ELR (cell line): ENCODE results near the gene CILP2.

ENCODE experiments used
- DNase-seq: peaks from one replicate; pipeline ENCODE4 v3.0.0-alpha.2; 2015; ENCODE audit warnings: low read depth

Gene CILP2

DNA sequence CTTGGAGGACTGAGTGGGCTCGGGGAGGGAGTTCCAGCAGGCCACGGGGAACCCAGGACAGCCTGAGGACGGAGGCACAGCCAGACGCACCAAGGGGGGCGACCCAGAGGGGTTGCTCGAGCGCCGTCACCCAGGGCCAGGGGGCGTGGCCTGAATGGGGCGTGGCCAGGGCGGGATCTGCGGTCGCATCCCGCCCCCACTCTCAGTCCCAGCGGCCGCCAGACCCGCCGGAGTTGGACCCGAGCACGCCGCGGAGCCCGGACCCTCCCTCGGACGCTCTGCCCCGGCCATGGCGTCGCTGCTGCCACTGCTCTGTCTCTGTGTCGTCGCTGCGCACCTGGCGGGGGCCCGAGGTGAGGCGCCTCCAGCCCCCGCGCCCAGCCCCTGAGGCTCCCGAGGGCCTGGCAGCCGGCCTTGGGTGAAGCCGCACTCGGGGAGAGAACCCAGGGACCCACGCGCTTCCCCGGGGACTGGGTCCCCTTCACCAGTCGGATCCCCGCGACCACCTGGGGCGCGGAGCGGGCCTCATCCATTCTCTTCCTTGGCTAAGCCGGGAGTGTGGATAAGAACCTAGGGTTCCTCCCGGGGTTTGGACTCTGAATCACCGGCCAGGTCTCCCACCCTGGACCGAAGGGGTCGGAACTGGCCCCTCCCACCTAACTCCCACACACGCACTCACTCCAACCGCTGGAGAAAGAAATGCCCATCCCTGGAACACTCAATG, at the start of gene CILP2:
Gene CILP2 (plus strand): TSS at position 205 of the 724 bp plus-strand sequence. CDS start 85 bp downstream, at position 290.
- peak; percentile 42 for DNase-seq

GRCh38 chr19:19488875-19489690, 49.0 kb upstream of the CILP2 start:
- peak; percentile 99 for DNase-seq

GRCh38 chr19:19489804-19490204, 48.3 kb upstream of the CILP2 start:
- no peak for DNase-seq

DNA sequence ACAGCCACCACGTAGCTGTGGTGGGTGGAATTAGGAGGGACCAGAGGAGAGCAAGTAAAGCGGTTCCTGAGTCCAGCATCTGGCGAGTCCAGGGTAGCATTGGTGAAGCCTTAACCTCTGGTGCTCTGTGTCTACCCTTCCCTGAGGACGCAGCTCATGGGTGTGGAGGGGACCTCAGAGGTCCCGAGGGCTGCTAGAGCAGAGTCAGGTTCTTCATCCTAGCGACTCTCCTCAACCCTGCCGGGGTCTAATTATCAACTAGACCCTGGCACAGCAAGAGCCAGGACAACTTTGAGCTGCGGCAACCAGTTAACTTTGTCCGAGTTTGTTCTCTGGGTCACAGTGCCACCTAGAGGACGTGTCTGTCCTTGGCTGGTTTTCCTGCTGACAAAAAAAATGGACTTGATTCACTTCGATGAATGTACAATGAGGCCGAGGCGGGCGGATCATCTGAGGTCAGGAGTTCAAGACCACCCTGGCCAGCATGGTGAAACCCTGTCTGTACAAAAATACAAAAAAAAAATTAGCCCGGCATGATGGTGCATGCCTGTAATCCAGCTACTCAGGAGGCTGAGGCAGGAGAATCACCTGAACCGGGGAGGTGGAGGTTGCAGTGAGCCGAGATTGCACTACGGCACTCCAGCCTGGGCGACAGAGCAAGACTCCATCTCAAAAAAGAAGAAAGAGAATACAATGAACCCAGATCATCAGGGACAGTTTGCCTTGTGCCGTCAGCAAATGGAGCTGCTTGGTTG, 47.7 kb upstream of the CILP2 start:
- DNase-seq, result peak; percentile 87

- no peak for DNase-seq
Measured at GRCh38 chr19:19491321-19492025, 46.6 kb upstream of the CILP2 start.

- DNase-seq, result no peak
Measured at GRCh38 chr19:19492026-19492610, 45.9 kb upstream of the CILP2 start.

- DNase-seq, result no peak
Measured at GRCh38 chr19:19493841-19494546, 44.1 kb upstream of the CILP2 start.

DNA sequence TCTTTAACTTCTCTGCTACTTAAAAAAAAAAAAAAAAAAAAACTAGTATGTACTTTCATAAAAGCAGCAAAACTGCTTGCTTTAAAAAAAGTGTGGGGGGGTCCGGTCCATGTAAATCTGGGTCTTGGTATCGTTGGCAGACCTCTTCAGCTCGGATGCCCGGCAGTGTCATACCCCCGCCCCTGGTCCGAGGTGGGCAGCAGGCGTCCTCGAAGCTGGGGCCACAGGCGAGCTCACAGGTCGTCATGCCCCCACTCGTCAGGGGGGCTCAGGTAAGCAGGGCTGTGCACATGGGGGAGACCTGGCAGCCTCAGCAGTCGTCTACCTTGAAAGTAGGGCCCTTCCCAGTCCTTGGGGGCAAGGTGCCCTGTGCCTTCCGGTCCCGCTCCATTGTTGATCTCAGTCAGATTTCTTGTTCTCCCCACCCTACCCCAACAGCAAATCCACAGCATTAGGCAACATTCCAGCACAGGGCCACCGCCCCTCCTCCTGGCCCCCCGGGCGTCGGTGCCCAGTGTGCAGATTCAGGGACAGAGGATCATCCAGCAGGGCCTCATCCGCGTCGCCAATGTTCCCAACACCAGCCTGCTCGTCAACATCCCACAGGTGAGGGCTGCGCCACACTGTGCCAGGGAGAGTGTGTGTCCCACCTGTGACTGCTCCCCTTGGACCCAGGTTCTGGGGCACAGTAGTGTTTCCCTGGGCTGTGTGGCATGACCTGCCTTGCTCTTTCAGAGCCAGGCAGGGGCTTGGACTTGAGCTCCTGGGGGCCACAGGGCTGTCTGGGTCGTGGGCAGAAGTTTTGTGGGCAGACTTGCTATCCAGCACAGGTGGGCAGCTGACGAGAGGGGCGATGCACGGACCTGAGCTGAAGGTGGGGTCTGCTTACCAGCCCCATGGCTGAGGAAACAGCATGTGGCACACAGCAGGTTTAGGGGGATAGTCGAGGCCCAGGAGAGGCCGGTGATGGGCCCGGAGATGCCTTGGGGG, 42.2 kb upstream of the CILP2 start:
- DNase-seq, result no peak

DNA sequence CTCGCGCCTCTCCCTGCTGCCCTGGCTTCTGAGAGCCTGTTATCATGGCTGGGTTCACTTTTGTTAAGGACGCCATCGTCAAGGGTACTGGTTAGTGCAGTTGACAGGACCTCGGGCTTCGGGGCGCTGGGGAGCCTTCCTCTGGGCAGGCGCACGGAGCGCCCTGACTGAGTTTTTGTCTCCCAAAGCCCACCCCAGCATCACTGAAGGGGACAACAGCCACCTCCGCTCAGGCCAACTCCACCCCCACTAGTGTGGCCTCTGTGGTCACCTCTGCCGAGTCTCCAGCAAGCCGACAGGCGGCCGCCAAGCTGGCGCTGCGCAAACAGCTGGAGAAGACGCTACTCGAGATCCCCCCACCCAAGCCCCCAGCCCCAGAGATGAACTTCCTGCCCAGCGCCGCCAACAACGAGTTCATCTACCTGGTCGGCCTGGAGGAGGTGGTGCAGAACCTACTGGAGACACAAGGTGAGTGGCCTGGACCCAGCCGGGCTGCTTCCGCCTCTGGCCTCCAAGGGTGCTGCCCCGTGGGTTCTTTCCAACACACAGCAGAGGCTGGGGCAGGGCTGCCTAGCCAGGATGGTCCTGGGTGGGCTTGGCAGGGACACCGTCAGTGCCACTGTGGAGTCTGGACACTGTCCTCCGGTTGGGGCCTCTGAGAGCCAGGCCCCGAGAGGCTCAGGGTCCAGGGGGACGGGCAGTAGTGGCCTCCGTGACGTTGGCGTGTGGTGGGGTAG, 39.6 kb upstream of the CILP2 start:
- DNase-seq, result no peak

GRCh38 chr19:19499272-19499995, 38.6 kb upstream of the CILP2 start:
- no peak for DNase-seq

GRCh38 chr19:19500975-19501644, 37.0 kb upstream of the CILP2 start:
- DNase-seq, result no peak

DNA sequence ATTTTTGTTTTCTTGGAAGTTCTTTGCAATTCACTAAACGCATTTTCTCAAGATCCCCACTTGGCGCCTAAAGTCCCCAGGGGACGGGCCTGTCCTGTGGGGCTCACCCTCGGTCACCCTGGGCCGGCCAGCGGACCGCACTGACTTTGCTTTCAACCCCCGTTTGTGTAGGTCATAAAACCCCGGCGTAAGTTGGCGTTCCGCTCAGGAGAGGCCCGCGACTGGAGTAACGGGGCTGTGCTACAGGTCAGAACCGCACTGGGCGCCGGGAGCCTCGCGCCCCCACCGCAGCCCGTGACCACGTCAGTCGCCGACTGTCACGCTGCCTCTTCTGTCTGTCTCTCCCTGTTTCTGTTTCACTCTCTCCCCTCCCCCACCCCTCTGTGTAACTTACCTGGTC, 36.3 kb upstream of the CILP2 start:
- no peak for DNase-seq

DNA sequence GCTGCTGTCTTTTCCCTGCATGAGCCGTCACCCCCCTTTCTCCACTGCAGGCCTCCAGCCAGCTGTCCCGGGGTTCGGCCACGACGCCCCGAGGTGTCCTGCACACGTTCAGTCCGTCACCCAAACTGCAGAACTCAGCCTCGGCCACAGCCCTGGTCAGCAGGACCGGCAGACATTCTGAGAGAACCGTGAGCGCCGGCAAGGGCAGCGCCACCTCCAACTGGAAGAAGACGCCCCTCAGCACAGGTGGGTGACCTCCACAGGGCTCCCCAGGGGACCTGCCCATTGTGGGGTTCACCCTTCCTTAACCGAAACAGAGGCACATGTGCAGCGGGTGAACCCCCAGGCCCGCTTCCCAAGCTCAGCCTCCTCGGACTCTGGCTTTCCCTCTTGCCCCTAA, 35.8 kb upstream of the CILP2 start:
- no peak for DNase-seq

- DNase-seq, result no peak
Measured at GRCh38 chr19:19502808-19503602, 35.1 kb upstream of the CILP2 start.

GRCh38 chr19:19504754-19505668, 33.1 kb upstream of the CILP2 start:
- DNase-seq, result no peak
